Common myeloid progenitor, CD34-positive (primary cell): ENCODE measurements around the gene TUBB.
"Not testable (repeated sequence)": the region's sequence is repeated elsewhere in the genome, so short reads cannot be mapped to it uniquely, and the experiment has no call there.

Experiments
- CTCF ChIA-PET: fragments of 350-600 bp; sonication (Branson Sonifier 250); formaldehyde crosslinking; loops from one replicate; lab custom pipeline; 2021; ENCODE audit warnings: antibody characterized with exemption; lab: Charles Lee
- POLR2A ChIA-PET: fragments of 350-600 bp; sonication (Branson Sonifier 250); formaldehyde crosslinking; loops from one replicate; lab custom pipeline; 2021; ENCODE audit warnings: antibody characterized with exemption; lab: Charles Lee
- DNase-seq, 3 donors: peaks; one replicate each; pipeline versions ENCODE4 v3.0.0 to v3.0.0-alpha.2; 2013
- H3K27ac ChIP-seq, 2 experiments: 1 replicate in 1 of 2; 2 replicates in 1 of 2; pipeline ENCODE4 v1.7.0; 2013; ENCODE audit warnings: inconsistent platforms in 2 of 2, low read length in 2 of 2, mild to moderate bottlenecking in 2 of 2, low read depth in 1 of 2, moderate library complexity in 1 of 2; ENCODE audit not compliant: severe bottlenecking in 2 of 2, insufficient read depth in 1 of 2, poor library complexity in 1 of 2
- H3K27me3 ChIP-seq, 5 experiments: replicated peaks in 2 of 5; 1 replicate in 3 of 5; 2 replicates in 2 of 5; pipeline versions ENCODE4 v1.6.1 to v1.7.0; 2013; ENCODE audit warnings: low read length in 4 of 5, mild to moderate bottlenecking in 2 of 5, moderate library complexity in 2 of 5, inconsistent platforms in 1 of 5; ENCODE audit not compliant: insufficient read depth in 5 of 5, control insufficient read depth in 4 of 5
- H3K36me3 ChIP-seq, 4 experiments: 1 replicate in 2 of 4; 2 replicates in 2 of 4; pipeline versions ENCODE4 v1.6.1 to v1.7.0; 2013; ENCODE audit warnings: low read length in 3 of 4, control low read depth in 1 of 4, mild to moderate bottlenecking in 1 of 4; ENCODE audit not compliant: control insufficient read depth in 4 of 4, insufficient read depth in 4 of 4
- H3K4me1 ChIP-seq, 4 experiments: 1 replicate in 3 of 4; 2 replicates in 1 of 4; pipeline versions ENCODE4 v1.6.1 to v1.7.1; 2013; ENCODE audit warnings: low read length in 3 of 4, mild to moderate bottlenecking in 3 of 4, control low read depth in 1 of 4, inconsistent platforms in 1 of 4, moderate library complexity in 1 of 4; ENCODE audit not compliant: control insufficient read depth in 4 of 4, insufficient read depth in 4 of 4; ENCODE audit errors: control extremely low read depth in 1 of 4
- H3K4me3 ChIP-seq, 7 experiments: 1 replicate in 4 of 7; 2 replicates in 3 of 7; pipeline versions ENCODE4 v1.5.1 to v1.7.0; 2013; ENCODE audit warnings: mild to moderate bottlenecking in 7 of 7, low read length in 6 of 7, moderate library complexity in 6 of 7, inconsistent platforms in 2 of 7, low read depth in 2 of 7, control low read depth in 1 of 7; ENCODE audit not compliant: insufficient read depth in 4 of 7, control insufficient read depth in 1 of 7; ENCODE audit errors: extremely low read depth in 1 of 7
- H3K9me3 ChIP-seq, 5 experiments: 1 replicate in 4 of 5; 2 replicates in 1 of 5; pipeline versions ENCODE4 v1.6.1 to v1.7.1; 2013; ENCODE audit warnings: low read length in 4 of 5, mild to moderate bottlenecking in 2 of 5, inconsistent platforms in 1 of 5, low read depth in 1 of 5, moderate library complexity in 1 of 5; ENCODE audit not compliant: control insufficient read depth in 4 of 5, insufficient read depth in 2 of 5; ENCODE audit errors: control extremely low read depth in 1 of 5
- WGBS: methylation state at CpG from one replicate; pipeline ENCODE4 v1.1.5; 2013; ENCODE audit not compliant: insufficient coverage; 5-methylcytosine and 5-hydroxymethylcytosine counted together

The TUBB gene

DNA sequence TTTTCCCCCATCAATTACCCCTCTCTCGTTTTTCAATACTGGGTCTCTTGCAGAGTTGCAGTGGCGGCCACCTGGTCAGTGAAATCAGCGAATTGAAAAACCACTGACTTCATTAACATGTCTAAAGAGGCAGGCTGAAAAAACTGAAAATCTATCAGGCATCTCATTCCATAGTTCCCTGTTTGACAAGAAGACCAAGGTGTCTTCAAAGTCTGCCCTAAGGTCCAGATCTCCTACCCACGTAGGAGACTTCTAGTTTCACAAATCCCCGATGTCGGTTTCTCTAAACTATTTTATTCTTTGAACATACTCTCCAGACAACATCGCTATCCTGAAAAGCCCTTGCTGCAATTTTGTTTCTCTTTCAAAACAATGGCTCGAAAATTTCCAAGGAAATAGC is 796 bp upstream of the TUBB start:
- DNase-seq, result no peak
- WGBS, result 36% methylated on average over 8 of the region's 8 CpGs
- CTCF ChIA-PET, result interaction anchor here (1.1 to 30.1 kb wide), 5 partner anchors 10 to 93 kb away, joined by 3 to 622 read pairs (median 3); partner anchors contain the start of genes ATAT1 and DHX16

DNA sequence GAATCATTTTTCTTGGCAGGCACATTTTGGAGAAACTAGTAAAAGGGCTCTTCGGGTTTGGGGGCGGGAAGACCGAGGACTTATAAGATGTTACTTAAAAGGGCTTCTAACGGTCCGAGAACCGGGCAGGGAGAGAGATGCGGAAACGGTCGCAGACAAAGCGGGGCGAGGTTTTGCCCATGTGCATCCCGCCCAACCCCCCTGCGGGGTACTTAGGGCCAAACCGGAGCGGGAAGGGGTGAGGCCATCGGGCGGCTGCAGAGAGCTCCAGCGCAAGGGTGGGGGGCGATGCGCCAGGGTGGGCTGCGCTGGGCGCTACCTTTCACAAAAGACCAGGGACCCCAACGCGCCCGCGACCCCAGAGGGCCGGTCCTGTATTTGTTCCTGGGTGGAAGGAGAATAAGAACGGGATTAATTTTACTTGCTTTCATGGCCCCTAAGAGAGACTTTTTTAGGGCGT is 616 bp downstream of the TUBB start:
- Histone ChIP-seq H3K36me3 (peaks cover 6 to 41% (median 29%) of the 10 kb centered on the region in 4 experiments), H3K27ac (peak overlapping the region; percentile 79 to 93), H3K4me3 (peak overlapping the region; percentile 73 to 100 (median 99)), H3K9me3 (no peaks in the 10 kb centered on the region), H3K4me1 (peaks cover 19 to 61% (median 48%) of the 10 kb centered on the region in 4 experiments), H3K27me3 (no peaks in the 10 kb centered on the region)
- POLR2A ChIA-PET, result interaction anchor here (0.6 to 5.4 kb wide), 7 partner anchors 11 to 189 kb away, joined by 3 to 56 read pairs (median 3); partner anchors contain the start of genes GNL1 and PRR3
- peak; percentile 42 to 77 (median 71) for DNase-seq
- CTCF ChIA-PET, result interaction anchor here (0.9 to 30.1 kb wide), 9 partner anchors 9 to 238 kb away, joined by 3 to 622 read pairs (median 17); partner anchors contain the start of genes DHX16 and FLOT1
- WGBS, result 0% methylated on average over 29 of the region's 29 CpGs

More for the DNA sequence above, 796 bp upstream of the TUBB start:
- H3K27ac ChIP-seq, result peak overlapping the region; percentile 43 to 93
- H3K27me3 ChIP-seq, result no peaks in the 10 kb centered on the region
- H3K9me3 ChIP-seq, result no peaks in the 10 kb centered on the region
- peaks cover 5 to 32% (median 19%) of the 10 kb centered on the region in 4 experiments for H3K36me3 ChIP-seq
- peak overlapping the region; percentile 21 to 100 (median 95) for H3K4me3 ChIP-seq
- POLR2A ChIA-PET, result interaction anchor here (0.6 to 5.4 kb wide), 3 partner anchors 11 to 37 kb away, joined by 3 to 56 read pairs (median 3); no protein-coding TSS in a partner anchor
- peaks cover 19 to 60% (median 45%) of the 10 kb centered on the region in 4 experiments for H3K4me1 ChIP-seq

DNA sequence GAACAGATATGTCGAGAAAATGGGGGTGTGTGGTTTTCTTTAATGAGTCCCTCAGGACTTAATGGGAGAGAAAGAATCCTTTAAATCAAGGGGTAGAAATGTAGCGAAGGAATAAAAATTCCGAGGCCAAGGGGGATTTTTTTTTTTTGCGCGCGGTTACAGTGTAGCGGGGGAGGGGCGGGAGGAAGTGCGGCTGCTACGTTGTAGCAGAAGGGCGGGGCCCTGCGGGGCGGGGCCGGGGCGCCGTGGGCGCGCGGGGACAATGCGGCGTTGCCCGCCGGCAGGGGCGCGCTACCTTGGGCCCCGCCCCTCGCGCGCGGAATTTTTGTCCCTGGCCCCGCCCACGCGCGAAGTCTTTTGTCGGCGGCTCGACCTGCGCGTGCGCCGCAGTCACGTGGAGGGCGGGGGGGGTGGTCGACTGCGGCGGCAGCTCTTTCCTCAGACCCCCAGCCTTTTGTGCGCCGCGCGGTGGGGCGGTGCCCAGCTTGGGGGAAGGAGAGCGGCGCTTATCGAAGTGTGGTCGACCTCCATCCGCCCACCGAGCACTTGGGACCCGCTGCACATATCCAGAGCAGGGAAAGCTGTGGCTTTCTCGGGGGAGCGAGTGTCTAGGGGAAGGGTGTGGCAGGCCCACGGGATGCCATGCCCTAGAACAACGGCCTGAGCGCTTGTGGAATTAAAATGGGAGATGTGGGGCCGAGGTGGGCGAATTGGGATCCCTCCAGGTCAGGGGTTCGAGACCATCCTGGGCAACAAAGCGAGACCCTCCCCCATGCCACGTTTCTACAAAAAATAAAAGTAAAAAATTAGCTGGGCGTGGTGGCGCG is 1.3 kb downstream of the TUBB start:
- Histone ChIP-seq H3K4me1 (peaks cover 18 to 55% (median 47%) of the 10 kb centered on the region in 4 experiments), H3K4me3 (peak overlapping the region; percentile 52 to 100 (median 99)), H3K9me3 (no peaks in the 10 kb centered on the region), H3K36me3 (peaks cover 8 to 44% (median 32%) of the 10 kb centered on the region in 4 experiments), H3K27ac (peak overlapping the region; percentile 79 to 93), H3K27me3 (no peaks in the 10 kb centered on the region)
- 1% methylated on average over 68 of the region's 71 CpGs for WGBS
- POLR2A ChIA-PET, result interaction anchor here (0.6 to 5.4 kb wide), 9 partner anchors 10 to 165 kb away, joined by 3 to 56 read pairs (median 3); partner anchors contain the start of genes GNL1 and PRR3
- peak; percentile 91 to 97 (median 95) for DNase-seq
- CTCF ChIA-PET, result interaction anchor here (0.9 to 30.1 kb wide), 17 partner anchors 9 to 238 kb away, joined by 3 to 622 read pairs (median 7); partner anchors contain the start of genes DHX16, FLOT1, MRPS18B and NRM

DNA sequence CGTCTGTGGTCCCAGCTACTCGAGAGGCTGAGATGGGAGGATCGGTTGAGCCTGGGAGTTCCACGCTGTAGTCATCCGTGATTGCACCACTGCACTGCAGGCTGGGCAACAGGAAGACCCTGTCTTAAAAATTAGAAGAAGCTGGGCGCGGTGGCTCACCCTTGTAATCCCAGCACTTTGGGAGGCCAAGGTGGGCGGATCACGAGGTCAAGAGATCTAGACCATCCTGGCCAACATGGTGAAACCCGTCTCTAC is 1.8 kb downstream of the TUBB start:
- Histone ChIP-seq H3K36me3 (peaks cover 8 to 45% (median 35%) of the 10 kb centered on the region in 4 experiments), H3K27ac (peak overlapping the region in 1 of 2 experiments; percentile 81), H3K4me3 (peak overlapping the region; percentile 52 to 100 (median 77)), H3K4me1 (peaks cover 14 to 50% (median 42%) of the 10 kb centered on the region in 4 experiments)
- CTCF ChIA-PET, result interaction anchor here (1.1 to 30.1 kb wide), 22 partner anchors 9 to 368 kb away, joined by 3 to 622 read pairs (median 6); partner anchors contain the start of genes DHX16, FLOT1, MRPS18B and NRM
- DNase-seq, result peak in 2 of 3 donors; percentile 22 to 42
- WGBS, result 21% methylated on average over 9 of the region's 10 CpGs
- H3K27me3 ChIP-seq, H3K9me3 ChIP-seq: not testable (repeated sequence)
- POLR2A ChIA-PET, result interaction anchor here (0.6 to 5.4 kb wide), 7 partner anchors 10 to 106 kb away, joined by 3 to 56 read pairs (median 4); no protein-coding TSS in a partner anchor

DNA sequence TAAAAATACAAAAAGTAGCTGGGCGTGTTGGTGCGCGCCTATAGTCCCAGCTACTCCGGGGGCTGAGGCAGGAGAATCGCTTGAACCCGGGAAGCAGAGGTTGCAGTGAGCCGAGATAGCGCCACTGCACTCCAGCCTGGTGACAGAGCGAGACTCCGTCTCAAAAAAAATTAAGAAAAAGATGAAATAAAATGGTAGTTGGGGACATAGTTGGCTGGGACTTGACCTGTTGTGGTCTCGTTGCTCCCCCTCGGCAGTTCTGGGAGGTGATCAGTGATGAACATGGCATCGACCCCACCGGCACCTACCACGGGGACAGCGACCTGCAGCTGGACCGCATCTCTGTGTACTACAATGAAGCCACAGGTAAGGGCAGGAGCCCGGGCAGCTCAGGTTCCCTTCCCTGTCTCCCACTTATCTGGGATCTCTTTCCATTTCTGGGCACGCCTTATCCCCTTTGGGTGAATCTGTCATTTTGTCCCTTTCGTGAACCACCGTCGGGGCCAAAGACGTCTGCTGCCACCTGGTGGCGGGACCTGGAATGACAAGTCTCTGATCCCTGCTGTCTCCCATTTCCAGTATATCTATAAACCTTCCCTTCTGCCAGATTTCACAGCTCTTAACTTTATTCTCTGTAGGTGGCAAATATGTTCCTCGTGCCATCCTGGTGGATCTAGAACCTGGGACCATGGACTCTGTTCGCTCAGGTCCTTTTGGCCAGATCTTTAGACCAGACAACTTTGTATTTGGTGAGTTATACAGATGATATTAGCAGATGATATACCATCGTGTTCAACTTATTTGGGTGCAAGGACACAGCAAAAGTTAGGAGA is 2.3 kb downstream of the TUBB start:
- Histone ChIP-seq H3K4me3 (peak overlapping the region in 6 of 7 experiments; percentile 68 to 100 (median 84)), H3K27ac (peak overlapping the region in 1 of 2 experiments; percentile 81), H3K9me3 (no peaks in the 10 kb centered on the region), H3K36me3 (peaks cover 8 to 48% (median 37%) of the 10 kb centered on the region in 4 experiments), H3K27me3 (no peaks in the 10 kb centered on the region), H3K4me1 (peaks cover 14 to 50% (median 42%) of the 10 kb centered on the region in 4 experiments)
- DNase-seq, result peak; percentile 72 to 87 (median 77)
- POLR2A ChIA-PET, result interaction anchor here (1.1 to 5.4 kb wide), 3 partner anchors 35 to 48 kb away, joined by 9 to 56 read pairs (median 13); no protein-coding TSS in a partner anchor
- WGBS, result 25% methylated on average over 27 of the region's 27 CpGs
- CTCF ChIA-PET, result interaction anchor here (0.9 to 30.1 kb wide), 26 partner anchors 9 to 368 kb away, joined by 3 to 622 read pairs (median 6); partner anchors contain the start of genes DHX16, FLOT1, MRPS18B and NRM
